ENCODE data around the gene TFPI.

- TF ChIP-seq, protein P1, sequence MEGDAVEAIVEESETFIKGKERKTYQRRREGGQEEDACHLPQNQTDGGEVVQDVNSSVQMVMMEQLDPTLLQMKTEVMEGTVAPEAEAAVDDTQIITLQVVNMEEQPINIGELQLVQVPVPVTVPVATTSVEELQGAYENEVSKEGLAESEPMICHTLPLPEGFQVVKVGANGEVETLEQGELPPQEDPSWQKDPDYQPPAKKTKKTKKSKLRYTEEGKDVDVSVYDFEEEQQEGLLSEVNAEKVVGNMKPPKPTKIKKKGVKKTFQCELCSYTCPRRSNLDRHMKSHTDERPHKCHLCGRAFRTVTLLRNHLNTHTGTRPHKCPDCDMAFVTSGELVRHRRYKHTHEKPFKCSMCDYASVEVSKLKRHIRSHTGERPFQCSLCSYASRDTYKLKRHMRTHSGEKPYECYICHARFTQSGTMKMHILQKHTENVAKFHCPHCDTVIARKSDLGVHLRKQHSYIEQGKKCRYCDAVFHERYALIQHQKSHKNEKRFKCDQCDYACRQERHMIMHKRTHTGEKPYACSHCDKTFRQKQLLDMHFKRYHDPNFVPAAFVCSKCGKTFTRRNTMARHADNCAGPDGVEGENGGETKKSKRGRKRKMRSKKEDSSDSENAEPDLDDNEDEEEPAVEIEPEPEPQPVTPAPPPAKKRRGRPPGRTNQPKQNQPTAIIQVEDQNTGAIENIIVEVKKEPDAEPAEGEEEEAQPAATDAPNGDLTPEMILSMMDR (IDR thresholded peaks at IDR 0.05) = no peak
- TF ChIP-seq EP300 (IDR thresholded peaks at IDR 0.05) = no peak
- TF ChIP-seq POLR2AphosphoS5 (IDR thresholded peaks at IDR 0.05) = no peak
These were observed 51.8 kb downstream of the TFPI start for GRCh38 chr2:187502467-187502866.
